Type B pancreatic cell (in vitro differentiated cells): Measurements from ENCODE around the gene SZT2. TPM values are rescaled to one million over a fixed set of nuclear protein-coding genes. Genes with fewer than 3 reads are reported as not detected.
"Not testable (repeated sequence)": the region's sequence is repeated elsewhere in the genome, so short reads cannot be mapped to it uniquely, and the experiment has no call there.

Experiments used
- DNase-seq: peaks from one replicate; pipeline ENCODE4 v3.0.0; 2021; ENCODE audit warnings: mixed read lengths; ENCODE audit not compliant: unreplicated experiment; ENCODE audit errors: extremely low spot score
- H3K27ac Mint-ChIP-seq: 2 replicates; pipeline ENCODE4 v1.8.0; 2021; ENCODE audit warnings: mild to moderate bottlenecking, mixed read lengths
- H3K27me3 Mint-ChIP-seq: 2 replicates; pipeline ENCODE4 v1.8.0; 2021; ENCODE audit warnings: mixed read lengths
- H3K36me3 Mint-ChIP-seq: 2 replicates; pipeline ENCODE4 v1.8.0; 2021; ENCODE audit warnings: mixed read lengths
- H3K4me1 Mint-ChIP-seq: one replicate; pipeline ENCODE4 v1.8.0; 2021; ENCODE audit warnings: mixed read lengths; ENCODE audit not compliant: unreplicated experiment
- H3K4me3 Mint-ChIP-seq: 2 replicates; pipeline ENCODE4 v1.8.0; 2021; ENCODE audit warnings: mild to moderate bottlenecking, mixed read lengths
- H3K9me3 Mint-ChIP-seq: 2 replicates; pipeline ENCODE4 v1.8.0; 2021; ENCODE audit warnings: mixed read lengths
- CTCF ChIP-seq: fragments of 200-600 bp; sonication (generic); conservative IDR thresholded peaks from 2 replicates; pipeline ENCODE4 v1.5.0; 2021; ENCODE audit warnings: antibody characterized with exemption, mild to moderate bottlenecking
- total RNA-seq: library from RNA; stranded (reverse); gene quantifications from 2 replicates; pipeline ENCODE4 v1.2.1, GENCODE V29; 2021; ENCODE audit warnings: low replicate concordance

Gene SZT2
- total RNA-seq, 1 donor from 2014 or later, result 65.7 TPM

GRCh38 chr1:43472087-43472462 is 82.4 kb downstream of the SZT2 start:
- Mint-ChIP-seq H3K27me3 (no peaks in the 10 kb centered on the region), H3K36me3 (no peaks in the 10 kb centered on the region), H3K9me3 (no peaks in the 10 kb centered on the region), H3K27ac (peak overlapping the region; percentile 76), H3K4me1 (peaks cover 15% of the 10 kb centered on the region), H3K4me3 (no peak overlapping the region)
- TF ChIP-seq CTCF, result no peak
- no peak for DNase-seq

- not testable (repeated sequence) for H3K9me3 Mint-ChIP-seq, H3K4me3 Mint-ChIP-seq
- peak overlapping the region; percentile 76 for H3K27ac Mint-ChIP-seq
These were observed 82.9 kb downstream of the SZT2 start for GRCh38 chr1:43472463-43473151.

GRCh38 chr1:43473463-43473862 is 83.8 kb downstream of the SZT2 start:
- no peaks in the 10 kb centered on the region for H3K9me3 Mint-ChIP-seq

More at GRCh38 chr1:43472463-43473151, 82.9 kb downstream of the SZT2 start:
- peaks cover 15% of the 10 kb centered on the region for H3K4me1 Mint-ChIP-seq
- not testable (repeated sequence) for H3K27me3 Mint-ChIP-seq, DNase-seq, H3K36me3 Mint-ChIP-seq

GRCh38 chr1:43475611-43476401 is 86.1 kb downstream of the SZT2 start:
- H3K9me3 Mint-ChIP-seq, H3K27me3 Mint-ChIP-seq, H3K36me3 Mint-ChIP-seq, H3K4me3 Mint-ChIP-seq, DNase-seq: not testable (repeated sequence)
- H3K27ac Mint-ChIP-seq, result peak overlapping the region; percentile 87
- peaks cover 15% of the 10 kb centered on the region for H3K4me1 Mint-ChIP-seq

More at GRCh38 chr1:43473463-43473862, 83.8 kb downstream of the SZT2 start:
- H3K27ac Mint-ChIP-seq, result no peak overlapping the region
- no peak for TF ChIP-seq CTCF
- H3K4me3 Mint-ChIP-seq, result no peak overlapping the region
- H3K36me3 Mint-ChIP-seq, result no peaks in the 10 kb centered on the region
- no peak for DNase-seq
- H3K4me1 Mint-ChIP-seq, result peaks cover 15% of the 10 kb centered on the region
- no peaks in the 10 kb centered on the region for H3K27me3 Mint-ChIP-seq

GRCh38 chr1:43477716-43478115 is 88.0 kb downstream of the SZT2 start:
- no peak for TF ChIP-seq CTCF
- no peaks in the 10 kb centered on the region for H3K36me3 Mint-ChIP-seq
- DNase-seq, result no peak
- no peaks in the 10 kb centered on the region for H3K27me3 Mint-ChIP-seq
- H3K9me3 Mint-ChIP-seq, result no peaks in the 10 kb centered on the region
- H3K4me1 Mint-ChIP-seq, result peaks cover 10% of the 10 kb centered on the region
- H3K27ac Mint-ChIP-seq, result no peak overlapping the region
- H3K4me3 Mint-ChIP-seq, result no peak overlapping the region

- Mint-ChIP-seq H3K4me1 (peaks cover 4% of the 10 kb centered on the region), H3K36me3 (no peaks in the 10 kb centered on the region), H3K4me3 (no peak overlapping the region), H3K9me3 (no peaks in the 10 kb centered on the region), H3K27ac (no peak overlapping the region), H3K27me3 (no peaks in the 10 kb centered on the region)
- TF ChIP-seq CTCF, result no peak
- no peak for DNase-seq
These were observed 89.7 kb downstream of the SZT2 start for GRCh38 chr1:43479414-43479813.
